ENCODE results near the gene CTNND2.

CTNND2 gene

GRCh38 chr5:11892832-11893231 lies 11.4 kb downstream of the CTNND2 start:
- H3K36me3 ChIP-seq (ENCODE audit: control insufficient read depth, insufficient read depth, low read length): no peaks in the 10 kb centered on the region
- TF ChIP-seq CTCF (IDR thresholded peaks at IDR 0.05; ENCODE audit: insufficient read depth, low read length, poor library complexity, severe bottlenecking): no peak
- H3K27me3 ChIP-seq (replicated peaks; ENCODE audit: control insufficient read depth, insufficient read depth, low read length): no peaks in the 10 kb centered on the region
- H3K4me3 ChIP-seq (replicated peaks; ENCODE audit: low read depth, low read length): no peak overlapping the region
- DNase-seq (ENCODE audit: extremely low read depth, insufficient read length): no peak

GRCh38 chr5:11890777-11891176 lies 13.5 kb downstream of the CTNND2 start:
- no peak for TF ChIP-seq CTCF (IDR thresholded peaks at IDR 0.05; ENCODE audit: insufficient read depth, low read length, poor library complexity, severe bottlenecking)
- Histone ChIP-seq H3K27me3 (replicated peaks; ENCODE audit: control insufficient read depth, insufficient read depth, low read length) (no peaks in the 10 kb centered on the region), H3K36me3 (ENCODE audit: control insufficient read depth, insufficient read depth, low read length) (no peaks in the 10 kb centered on the region), H3K4me3 (replicated peaks; ENCODE audit: low read depth, low read length) (no peak overlapping the region)
- no peak for DNase-seq (ENCODE audit: extremely low read depth, insufficient read length)

- no peak for DNase-seq (ENCODE audit: extremely low read depth, insufficient read length)
- Histone ChIP-seq H3K36me3 (ENCODE audit: control insufficient read depth, insufficient read depth, low read length) (no peaks in the 10 kb centered on the region), H3K27me3 (replicated peaks; ENCODE audit: control insufficient read depth, insufficient read depth, low read length) (no peaks in the 10 kb centered on the region), H3K4me3 (replicated peaks; ENCODE audit: low read depth, low read length) (no peak overlapping the region)
- TF ChIP-seq CTCF (IDR thresholded peaks at IDR 0.05; ENCODE audit: insufficient read depth, low read length, poor library complexity, severe bottlenecking): no peak
These were observed 16.0 kb downstream of the CTNND2 start for GRCh38 chr5:11888221-11888620.

- no peak for DNase-seq (ENCODE audit: extremely low read depth, insufficient read length)
- no peaks in the 10 kb centered on the region for H3K36me3 ChIP-seq (ENCODE audit: control insufficient read depth, insufficient read depth, low read length)
- no peaks in the 10 kb centered on the region for H3K27me3 ChIP-seq (replicated peaks; ENCODE audit: control insufficient read depth, insufficient read depth, low read length)
- no peak overlapping the region for H3K4me3 ChIP-seq (replicated peaks; ENCODE audit: low read depth, low read length)
- TF ChIP-seq CTCF (IDR thresholded peaks at IDR 0.05; ENCODE audit: insufficient read depth, low read length, poor library complexity, severe bottlenecking): no peak
These were observed 25.4 kb downstream of the CTNND2 start for GRCh38 chr5:11878814-11879213.

GRCh38 chr5:11873587-11873986 lies 30.7 kb downstream of the CTNND2 start:
- no peak overlapping the region for H3K4me3 ChIP-seq (replicated peaks; ENCODE audit: low read depth, low read length)
- no peaks in the 10 kb centered on the region for H3K27me3 ChIP-seq (replicated peaks; ENCODE audit: control insufficient read depth, insufficient read depth, low read length)
- DNase-seq (ENCODE audit: extremely low read depth, insufficient read length): no peak
- H3K36me3 ChIP-seq (ENCODE audit: control insufficient read depth, insufficient read depth, low read length): no peaks in the 10 kb centered on the region
- no peak for TF ChIP-seq CTCF (IDR thresholded peaks at IDR 0.05; ENCODE audit: insufficient read depth, low read length, poor library complexity, severe bottlenecking)

- Histone ChIP-seq H3K27me3 (replicated peaks; ENCODE audit: control insufficient read depth, insufficient read depth, low read length) (no peaks in the 10 kb centered on the region), H3K4me3 (replicated peaks; ENCODE audit: low read depth, low read length) (no peak overlapping the region), H3K36me3 (ENCODE audit: control insufficient read depth, insufficient read depth, low read length) (no peaks in the 10 kb centered on the region)
- TF ChIP-seq CTCF (IDR thresholded peaks at IDR 0.05; ENCODE audit: insufficient read depth, low read length, poor library complexity, severe bottlenecking): no peak
- no peak for DNase-seq (ENCODE audit: extremely low read depth, insufficient read length)
These were observed 35.0 kb downstream of the CTNND2 start for GRCh38 chr5:11869203-11869602.
